HG03103 (cell line): ENCODE data around the gene GNPTAB.

Experiments
- ATAC-seq: cut with Tn5 transposase; IDR thresholded peaks from one replicate; pipeline ENCODE4 v1.9.1; 2021; ENCODE audit warnings: low read depth; ENCODE audit not compliant: unreplicated experiment

GNPTAB gene

GRCh38 chr12:101777978-101778377 lies 52.8 kb downstream of the GNPTAB start:
- ATAC-seq, result no peak

GRCh38 chr12:101777485-101777884 lies 53.3 kb downstream of the GNPTAB start:
- ATAC-seq, result no peak

GRCh38 chr12:101775816-101776215 lies 54.9 kb downstream of the GNPTAB start:
- ATAC-seq, result no peak

GRCh38 chr12:101773650-101774162 lies 57.1 kb downstream of the GNPTAB start:
- ATAC-seq, result no peak

GRCh38 chr12:101772012-101772775 lies 58.6 kb downstream of the GNPTAB start:
- no peak for ATAC-seq

- ATAC-seq, result no peak
Measured at GRCh38 chr12:101769865-101770264, 60.9 kb downstream of the GNPTAB start.

- ATAC-seq, result no peak
Measured at GRCh38 chr12:101768781-101769180, 62.0 kb downstream of the GNPTAB start.

- ATAC-seq, result no peak
Measured at GRCh38 chr12:101767537-101767936, 63.2 kb downstream of the GNPTAB start.

- ATAC-seq, result no peak
Measured at GRCh38 chr12:101764051-101764792, 66.5 kb downstream of the GNPTAB start.

GRCh38 chr12:101763246-101763931 lies 67.4 kb downstream of the GNPTAB start:
- ATAC-seq, result no peak

GRCh38 chr12:101761781-101762180 lies 69.0 kb downstream of the GNPTAB start:
- ATAC-seq, result no peak

- ATAC-seq, result no peak
Measured at GRCh38 chr12:101761350-101761749, 69.4 kb downstream of the GNPTAB start.

GRCh38 chr12:101759396-101760047 lies 71.2 kb downstream of the GNPTAB start:
- no peak for ATAC-seq

GRCh38 chr12:101750152-101750551 lies 80.6 kb downstream of the GNPTAB start:
- no peak for ATAC-seq

- ATAC-seq, result no peak
Measured at GRCh38 chr12:101749657-101750056, 81.1 kb downstream of the GNPTAB start.

- no peak for ATAC-seq
Measured at GRCh38 chr12:101748907-101749306, 81.9 kb downstream of the GNPTAB start.

GRCh38 chr12:101747697-101748096 lies 83.1 kb downstream of the GNPTAB start:
- ATAC-seq, result no peak

- ATAC-seq, result no peak
Measured at GRCh38 chr12:101746661-101747060, 84.1 kb downstream of the GNPTAB start.

- ATAC-seq, result no peak
Measured at GRCh38 chr12:101746196-101746595, 84.6 kb downstream of the GNPTAB start.

- ATAC-seq, result no peak
Measured at GRCh38 chr12:101745481-101745880, 85.3 kb downstream of the GNPTAB start.
